HG03066 (cell line): Measurements from ENCODE around the gene KRTAP3-2.

Experiments
- ATAC-seq: cut with Tn5 transposase; IDR thresholded peaks from one replicate; pipeline ENCODE4 v1.9.1; 2021; ENCODE audit warnings: low read depth; ENCODE audit not compliant: unreplicated experiment

The KRTAP3-2 gene

DNA sequence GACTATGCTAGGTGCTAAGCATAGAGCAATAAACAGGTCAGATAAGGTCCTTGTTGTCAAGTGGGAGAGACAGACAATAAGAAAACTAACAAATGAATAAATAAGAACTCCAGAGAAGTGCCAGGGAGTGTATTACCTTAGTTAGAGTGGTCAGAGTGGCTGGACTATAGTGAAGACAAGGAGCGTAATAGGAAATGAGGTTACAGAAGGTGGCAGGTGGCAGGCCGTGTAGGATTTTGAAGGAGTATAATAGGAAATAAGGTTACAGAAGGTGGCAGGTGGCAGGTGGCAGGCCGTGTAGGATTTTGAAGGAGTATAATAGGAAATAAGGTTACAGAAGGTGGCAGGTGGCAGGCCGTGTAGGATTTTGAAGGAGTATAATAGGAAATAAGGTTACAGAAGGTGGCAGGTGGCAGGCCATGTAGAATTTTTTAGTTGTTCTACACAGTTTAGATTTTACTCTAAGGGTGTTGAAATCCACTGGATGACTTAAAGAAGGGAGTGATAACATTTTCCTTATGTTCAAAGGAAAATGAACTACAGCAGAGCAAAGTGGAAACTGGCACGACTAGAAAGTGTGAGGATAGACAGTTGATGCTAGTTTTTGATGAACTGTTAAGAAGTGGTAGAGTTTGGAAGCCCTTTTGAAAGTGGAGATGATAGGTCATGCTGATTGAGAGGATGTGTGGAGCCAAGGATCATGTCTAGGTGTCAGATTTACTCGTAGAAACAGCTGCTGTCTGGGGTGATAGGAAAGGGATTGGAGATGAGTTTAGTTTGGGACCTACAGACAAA, 12.8 kb upstream of the KRTAP3-2 start:
- ATAC-seq = no peak

DNA sequence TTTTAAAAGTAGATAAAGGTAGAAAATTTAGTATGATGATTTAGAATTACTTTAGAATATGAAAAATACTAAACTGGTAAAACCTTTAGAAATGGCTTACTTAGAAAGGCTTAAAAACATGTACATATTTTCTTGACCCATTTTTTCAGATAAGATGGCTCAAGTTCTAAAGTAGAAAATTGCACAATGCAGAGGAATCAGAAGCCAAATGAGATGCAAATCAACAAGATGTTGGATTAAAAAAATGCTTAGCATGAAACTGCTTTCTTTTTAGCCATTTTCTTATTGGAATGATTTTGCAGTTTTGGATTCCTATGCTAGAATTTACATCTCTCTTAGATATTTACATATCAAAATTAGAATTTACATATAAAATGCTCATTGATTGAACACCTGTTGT, 10.7 kb upstream of the KRTAP3-2 start:
- ATAC-seq = no peak

DNA sequence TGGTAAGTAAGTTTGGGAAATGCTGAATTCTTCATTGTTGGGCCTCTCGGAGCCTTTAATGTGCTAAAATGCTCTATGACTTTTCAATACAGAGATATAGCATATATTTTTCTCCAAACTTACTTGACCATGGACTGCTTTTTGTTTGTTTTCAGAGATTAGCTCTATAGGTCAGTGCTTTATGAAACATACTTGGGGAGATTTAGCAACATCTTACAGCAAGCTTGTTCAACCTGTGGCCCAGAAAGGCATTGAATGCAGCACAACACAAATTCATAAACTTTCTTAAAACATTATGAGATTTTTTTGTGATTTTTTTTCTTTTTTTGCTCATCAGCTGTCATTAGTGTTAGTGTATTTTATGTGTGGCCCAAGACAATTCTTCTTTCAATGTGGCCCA, 10.2 kb upstream of the KRTAP3-2 start:
- no peak for ATAC-seq

DNA sequence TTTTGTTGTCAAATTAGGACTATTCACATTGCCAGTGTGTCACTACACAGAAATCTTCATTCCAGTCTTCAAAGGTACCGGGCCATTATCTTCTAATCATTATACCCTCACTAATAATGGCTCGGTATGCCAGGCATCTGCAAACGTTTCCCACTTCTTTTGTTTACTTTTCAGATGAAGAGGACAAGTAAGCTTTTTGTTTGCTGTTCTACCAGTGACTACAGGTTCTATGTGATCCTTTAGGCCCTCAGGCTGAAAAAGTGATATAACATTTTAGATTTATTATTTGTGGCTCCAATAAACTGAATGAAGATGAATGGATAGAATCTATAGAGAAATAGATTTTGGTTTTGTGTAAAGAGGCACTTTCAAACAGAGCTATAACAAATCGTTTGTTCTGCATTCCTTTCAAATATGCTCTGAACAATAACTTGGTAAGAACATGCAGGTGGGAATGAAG, 9.6 kb upstream of the KRTAP3-2 start:
- no peak for ATAC-seq

DNA sequence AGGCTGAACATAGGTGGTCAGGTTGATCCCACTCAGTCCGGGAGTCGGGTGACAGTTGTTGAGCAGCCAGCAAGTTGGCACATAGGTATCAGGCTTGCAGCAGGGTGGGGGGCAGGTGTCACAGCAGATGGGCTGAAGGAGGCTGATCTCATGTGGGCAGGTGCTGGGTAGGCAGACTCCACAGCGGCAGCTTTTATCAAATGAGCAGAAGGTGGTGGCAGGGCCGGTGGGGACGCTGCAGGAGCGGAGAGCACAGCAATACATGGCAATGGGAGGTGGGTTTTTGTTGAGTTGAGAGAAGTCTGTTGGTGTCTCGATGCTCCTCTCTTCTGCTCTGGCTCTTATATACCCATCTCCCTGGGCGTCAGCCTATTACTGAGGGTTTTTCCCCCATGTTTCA, 9.1 kb upstream of the KRTAP3-2 start, which contains the start of gene KRTAP3-1:
TSS of gene KRTAP3-1 (minus strand) at position 318 of the 400 bp plus-strand sequence. CDS start at position 264, 54 bp downstream.
- no peak for ATAC-seq

DNA sequence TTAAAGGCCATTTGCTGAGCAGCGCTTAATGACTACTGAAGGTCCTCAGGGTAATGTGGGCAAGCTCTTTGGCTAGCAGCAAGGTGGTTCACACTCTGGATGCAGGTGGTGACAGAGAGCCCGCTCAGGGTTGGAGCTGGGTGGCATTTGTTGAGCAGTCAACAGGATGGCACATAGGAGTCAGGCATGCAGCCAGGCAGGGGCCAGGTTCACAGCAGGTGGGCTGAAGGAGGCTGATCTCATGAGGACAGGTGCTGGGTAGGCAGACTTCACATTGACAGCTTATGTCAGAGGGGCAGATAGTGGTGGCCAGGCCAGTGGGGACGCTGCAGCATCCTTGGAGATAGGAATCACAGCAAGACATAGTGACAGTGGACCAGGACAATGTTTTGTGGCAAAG, 4.7 kb upstream of the KRTAP3-2 start:
- ATAC-seq = no peak

DNA sequence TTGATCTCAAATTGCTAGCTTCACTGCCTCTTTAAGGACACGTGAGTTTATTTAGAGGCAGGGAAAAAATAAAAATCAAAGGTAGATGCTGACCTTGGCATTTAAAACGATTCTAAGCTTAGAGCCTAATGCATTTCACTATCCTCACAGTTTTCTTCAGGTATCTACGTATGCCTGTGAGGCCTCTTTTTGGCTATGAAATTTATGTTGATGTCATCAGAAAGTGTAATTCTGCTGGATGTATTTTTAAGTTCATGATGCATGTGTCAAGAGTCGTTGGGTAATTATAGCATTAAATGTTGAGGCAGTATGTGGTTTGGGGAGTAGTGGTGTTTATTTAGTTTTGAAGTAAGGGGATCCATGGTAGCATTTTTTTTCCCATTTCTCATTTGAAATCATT, 4.2 kb upstream of the KRTAP3-2 start:
- ATAC-seq = no peak

DNA sequence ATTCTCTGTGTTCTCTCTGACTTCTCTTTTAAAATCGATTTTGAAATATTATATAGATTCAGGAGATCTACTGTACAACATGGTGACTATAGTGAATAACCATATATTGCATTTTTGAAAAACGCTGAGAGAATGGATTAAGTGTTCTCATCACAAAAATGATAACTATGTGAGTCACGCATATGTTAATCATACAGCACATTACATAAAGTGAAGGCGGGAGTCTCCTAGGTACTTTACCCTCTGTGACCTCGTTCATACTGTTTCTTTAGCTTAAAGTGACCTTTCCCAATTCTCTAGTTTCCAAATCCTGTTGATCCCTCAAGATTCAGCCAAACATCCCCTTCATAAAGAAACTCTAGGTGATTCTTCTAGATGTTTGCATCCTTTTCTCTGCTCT, 3.1 kb upstream of the KRTAP3-2 start:
- no peak for ATAC-seq

DNA sequence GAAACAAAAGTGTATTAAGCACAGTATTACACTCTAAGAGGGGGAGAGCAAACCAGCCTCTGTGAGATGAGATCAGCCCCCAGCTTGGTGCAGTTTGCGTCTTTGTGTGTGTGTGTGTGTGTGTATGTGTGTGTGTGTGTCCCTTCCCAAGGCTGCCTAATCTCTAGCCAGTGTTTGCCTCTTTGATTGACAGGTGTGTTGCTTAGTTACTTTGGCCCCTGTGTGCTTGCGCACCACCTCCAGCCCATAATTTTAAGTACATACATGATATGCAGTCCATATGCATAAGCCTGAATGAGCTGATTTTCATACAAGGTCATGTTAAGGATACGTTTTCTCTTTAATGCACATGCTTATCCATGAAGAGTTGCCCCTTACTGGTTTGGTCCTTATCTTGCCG, 2.1 kb upstream of the KRTAP3-2 start:
- no peak for ATAC-seq

DNA sequence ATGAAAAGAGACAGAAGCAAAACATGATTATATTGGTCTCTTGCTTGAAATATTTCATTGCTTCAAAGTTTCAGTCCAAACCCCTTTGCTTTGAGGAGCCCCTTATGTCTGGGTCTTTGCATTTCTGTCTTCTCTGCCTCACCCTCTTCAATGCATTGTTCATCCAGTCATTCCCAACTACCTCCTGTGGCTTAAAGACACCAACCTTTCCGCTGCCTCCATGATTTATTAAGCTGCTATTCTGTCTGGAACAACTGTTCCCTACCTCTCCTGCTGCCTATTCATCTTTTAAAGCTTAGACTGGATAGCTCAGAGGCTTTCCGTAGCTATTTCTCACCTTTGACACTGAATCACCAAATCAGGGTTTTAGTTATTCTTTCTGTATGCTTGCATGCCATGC, 2.3 kb downstream of the KRTAP3-2 start:
- ATAC-seq = no peak

DNA sequence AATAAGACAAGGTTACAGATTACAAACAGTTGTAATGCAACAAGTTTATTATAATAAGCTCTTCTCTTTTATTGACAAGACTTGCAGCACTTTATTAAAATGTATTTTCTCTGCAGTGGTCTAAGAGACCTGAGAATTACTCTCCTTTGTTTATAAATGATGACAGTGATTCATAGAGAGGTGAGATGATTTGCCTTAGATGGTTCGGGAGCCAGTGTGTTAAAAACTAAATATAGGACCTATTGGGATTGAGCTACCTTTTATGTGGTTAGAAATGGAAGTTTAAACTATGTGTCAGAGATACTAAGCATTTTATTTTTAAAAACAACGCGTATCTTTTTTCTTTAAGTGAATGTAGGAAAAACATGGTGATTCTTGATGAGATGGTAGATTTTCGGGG, 2.9 kb downstream of the KRTAP3-2 start:
- no peak for ATAC-seq

DNA sequence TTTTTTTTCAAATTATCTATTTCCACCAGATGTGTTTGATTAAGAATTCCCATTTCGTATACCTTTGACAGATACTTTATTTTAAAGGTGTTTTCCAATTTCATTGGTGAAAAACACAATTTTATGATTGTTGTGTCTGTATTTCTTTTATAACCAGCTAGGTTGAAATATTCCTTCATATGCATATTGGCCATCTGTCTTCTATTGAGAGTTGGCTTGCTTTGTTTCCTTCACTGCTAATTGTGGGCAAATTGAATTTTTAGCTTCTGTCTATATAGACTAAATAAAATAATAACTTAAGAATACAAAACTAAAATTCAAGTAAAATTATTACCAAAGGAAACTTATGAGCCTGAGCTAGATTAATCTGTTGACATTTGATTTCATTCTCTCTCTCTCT, 4.6 kb downstream of the KRTAP3-2 start:
- no peak for ATAC-seq

DNA sequence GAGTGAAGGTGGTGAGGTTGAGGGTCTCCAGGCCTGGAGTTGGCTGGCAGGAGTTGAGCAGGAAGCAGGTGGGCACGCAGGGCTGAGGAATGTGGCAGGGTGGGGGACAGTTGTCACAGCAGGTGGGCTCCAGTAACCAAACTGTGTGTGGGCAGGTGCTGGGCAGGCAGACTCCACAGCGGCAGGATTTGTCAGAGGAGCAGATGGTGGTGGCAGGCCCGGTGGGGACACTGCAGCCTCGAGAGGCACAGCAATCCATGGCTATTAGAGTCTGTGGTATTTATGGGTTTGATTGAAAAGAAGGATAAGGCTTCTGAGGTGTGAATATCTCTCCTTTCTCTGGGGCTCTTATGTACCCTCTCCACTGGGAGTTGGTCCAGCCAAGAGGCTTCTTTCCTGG, 5.9 kb downstream of the KRTAP3-2 start, which contains the start of gene KRTAP3-3:
TSS of gene KRTAP3-3 (minus strand) at position 326 of the 400 bp plus-strand sequence. CDS start at position 259, 67 bp downstream.
- no peak for ATAC-seq

DNA sequence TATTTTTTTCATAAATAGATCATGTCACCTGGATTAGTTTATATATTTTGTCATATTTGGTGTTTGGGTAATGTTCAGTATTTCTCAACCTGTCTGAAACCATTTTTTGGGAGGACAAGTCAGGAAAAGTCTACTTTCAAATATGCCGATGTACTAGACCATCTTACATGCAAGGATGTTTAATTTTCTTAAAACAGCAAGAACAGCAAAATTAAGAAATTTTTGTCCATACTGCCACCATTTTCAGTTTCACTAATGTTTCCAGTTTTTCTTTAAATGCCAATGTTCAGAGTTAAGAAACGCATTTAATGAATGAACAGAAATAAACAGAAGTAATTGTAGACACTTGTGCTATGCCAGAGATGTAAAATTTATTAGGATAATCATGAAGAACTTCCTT, 6.6 kb downstream of the KRTAP3-2 start:
- ATAC-seq = no peak

DNA sequence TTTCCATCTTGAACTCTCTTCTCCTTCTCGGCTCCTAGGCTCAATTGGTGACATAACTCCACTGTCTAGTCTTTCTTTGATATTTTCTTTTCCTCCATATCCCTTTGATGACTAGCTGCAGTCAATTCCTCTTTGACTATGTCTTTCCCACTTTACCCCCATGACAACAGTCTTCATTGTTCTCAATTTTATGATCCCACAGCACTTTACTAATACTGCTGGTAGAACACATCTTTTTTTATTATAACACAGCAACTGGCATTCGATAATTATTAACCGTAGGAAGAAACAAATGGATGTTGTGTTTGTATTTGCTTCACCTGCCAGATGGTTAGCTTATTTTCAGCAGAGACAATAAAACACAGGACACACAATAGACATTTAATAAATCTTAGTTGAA, 7.0 kb downstream of the KRTAP3-2 start:
- no peak for ATAC-seq

DNA sequence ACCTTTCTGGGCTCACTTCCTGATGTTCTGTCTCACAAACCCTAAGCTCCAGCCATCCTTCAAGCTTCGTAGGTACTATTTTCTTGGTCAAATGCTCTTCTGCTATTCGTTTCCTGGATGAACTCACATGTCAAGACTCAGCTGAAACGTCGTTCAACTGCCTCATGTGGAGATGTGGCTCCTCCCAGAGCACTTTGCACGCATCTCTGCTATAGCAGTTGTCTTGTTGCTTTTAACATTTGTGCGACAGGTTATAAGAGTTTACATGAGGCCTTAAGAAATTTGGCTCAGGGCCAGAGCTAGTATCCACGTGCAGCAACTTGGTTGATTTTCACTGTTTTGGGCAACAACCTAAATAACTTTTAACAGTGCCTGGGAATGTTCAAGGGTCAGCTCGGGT, 12.8 kb downstream of the KRTAP3-2 start:
- ATAC-seq = no peak

DNA sequence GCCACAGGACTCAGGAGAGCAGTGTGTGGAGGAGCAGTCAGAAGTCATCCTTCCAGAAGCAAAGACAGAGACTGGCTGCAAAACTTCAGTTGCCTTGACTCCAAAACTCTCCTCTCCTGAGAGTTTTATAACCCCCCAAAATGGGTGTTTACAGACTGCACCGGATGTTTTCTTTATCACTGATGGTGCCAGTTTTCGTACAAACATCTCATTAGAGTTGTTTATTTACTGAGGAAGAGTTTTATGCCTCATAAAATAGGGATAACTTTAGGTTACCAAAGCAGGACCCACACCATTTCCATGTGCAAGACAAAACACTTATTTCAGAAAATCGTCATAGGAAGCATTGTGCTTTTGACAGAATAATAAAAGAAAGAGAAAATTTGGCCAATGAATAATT, 15.5 kb downstream of the KRTAP3-2 start, which contains the start of gene KRT40:
TSS of gene KRT40 (minus strand) at position 101 of the 400 bp plus-strand sequence. CDS start at position 48, 53 bp downstream.
- ATAC-seq = no peak

DNA sequence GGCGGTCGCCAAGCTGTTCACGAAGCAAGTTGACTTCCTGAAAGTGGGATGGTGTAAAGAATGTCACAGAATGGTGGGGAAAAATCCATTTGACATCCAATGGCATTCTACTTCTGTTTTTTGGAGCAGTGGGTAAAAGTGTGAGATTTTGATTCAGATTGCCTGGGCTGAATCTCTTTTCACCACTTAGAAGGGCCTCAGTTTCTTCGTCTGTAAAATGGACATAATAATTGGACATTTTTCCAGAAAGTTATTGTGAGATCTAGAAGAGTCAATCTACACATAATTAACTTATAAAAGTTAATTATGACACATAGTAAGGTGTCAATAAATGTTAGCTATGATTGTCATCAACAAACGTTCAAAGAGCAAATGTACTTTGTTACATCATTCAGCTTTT, 18.6 kb downstream of the KRTAP3-2 start:
- ATAC-seq = no peak

DNA sequence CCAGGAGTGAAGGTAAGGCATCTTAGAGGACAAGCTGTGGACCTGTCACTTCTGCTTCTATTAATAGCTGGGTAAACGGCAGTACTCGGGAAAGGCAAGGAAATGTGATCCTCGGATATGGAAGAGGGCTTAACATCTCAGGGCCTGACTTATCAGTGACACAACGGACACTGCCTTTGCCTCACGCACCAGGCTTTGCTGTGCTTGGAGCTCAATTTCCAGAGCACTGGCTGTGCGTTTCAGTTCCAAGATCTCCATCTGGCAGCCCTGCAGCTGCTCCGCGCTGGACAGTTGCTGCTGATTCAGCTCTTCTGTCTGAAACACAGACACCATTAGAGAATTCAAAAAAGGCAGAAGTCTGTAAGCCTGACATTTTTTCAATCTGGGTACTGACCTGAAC, 19.1 kb downstream of the KRTAP3-2 start:
- no peak for ATAC-seq

DNA sequence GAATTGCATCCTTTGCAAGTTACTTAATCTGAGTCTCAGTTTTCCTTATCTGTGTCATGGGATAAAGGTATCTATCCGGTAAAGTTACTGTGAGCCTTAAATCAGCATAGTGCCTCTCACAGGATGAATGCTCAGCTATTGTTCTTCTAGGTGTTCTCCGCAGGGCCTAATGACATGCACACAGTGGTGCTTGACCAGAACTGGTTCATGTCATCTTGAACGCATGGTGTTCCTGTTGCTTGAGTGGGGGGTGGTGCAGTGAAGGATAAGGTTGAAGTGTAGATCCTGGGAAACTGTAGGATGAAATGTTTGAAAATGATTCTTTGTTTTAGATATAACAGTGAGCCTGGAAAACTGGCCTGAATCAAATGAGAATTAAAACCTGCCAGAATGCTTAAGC, 19.6 kb downstream of the KRTAP3-2 start:
- no peak for ATAC-seq

DNA sequence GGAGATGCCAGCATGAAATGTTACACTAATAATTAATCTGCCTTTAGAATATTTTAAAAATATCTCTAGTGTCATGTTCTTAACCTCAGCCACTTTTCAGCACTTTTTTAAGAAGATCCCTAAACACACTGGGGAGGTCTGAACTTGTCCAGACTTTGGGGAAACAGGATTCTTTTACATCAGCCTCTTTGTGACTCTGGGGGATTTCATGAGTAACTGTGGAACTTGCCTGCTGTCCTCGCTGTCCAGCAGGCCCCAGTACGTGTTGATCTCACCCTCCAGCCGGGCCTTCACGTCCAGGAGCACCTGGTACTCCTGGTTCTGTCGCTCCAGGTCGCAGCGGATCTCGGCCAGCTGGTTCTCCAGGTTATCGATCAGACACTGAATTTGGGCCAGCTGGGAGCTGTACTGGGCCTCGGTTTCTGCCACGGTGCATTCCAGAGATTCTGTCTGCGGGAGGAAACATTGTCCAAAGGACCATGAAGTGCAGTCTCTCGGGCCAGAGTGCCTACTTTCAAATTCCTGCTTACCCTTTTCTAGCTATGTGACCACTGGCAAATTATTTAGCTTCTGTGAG, 21.0 kb downstream of the KRTAP3-2 start:
- no peak for ATAC-seq

DNA sequence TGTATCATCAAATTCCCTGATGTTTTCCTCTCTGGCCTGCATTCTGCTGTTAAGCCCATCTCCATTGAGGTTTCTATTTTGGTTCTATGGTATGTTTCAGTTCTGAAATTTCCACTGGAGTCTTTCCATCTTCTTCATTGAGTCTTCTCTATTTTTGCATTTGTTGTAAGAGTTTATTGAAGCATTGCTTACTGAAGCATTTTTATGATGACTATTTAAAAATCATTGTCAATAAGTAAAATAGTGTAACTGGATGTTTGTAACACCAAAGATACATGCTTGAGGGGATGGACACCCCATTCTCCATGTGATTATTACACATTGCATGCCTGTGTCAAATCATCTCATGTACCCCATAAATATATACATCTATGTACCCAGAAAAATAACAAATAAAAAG, 24.2 kb downstream of the KRTAP3-2 start:
- no peak for ATAC-seq
